Right lobe of liver (tissue), 4 donors: Measurements from ENCODE around the gene RPAP3.

Experiments used
- POLR2A ChIP-seq: fragments of 450-650 bp; IDR thresholded peaks from one replicate; pipeline ENCODE4 v1.6.1; 2017; ENCODE audit warnings: antibody characterized with exemption, mild to moderate bottlenecking
- TF ChIP-seq, protein P1 (sequence below), 4 donors: fragments of 200-600 bp in 3 of 4; fragments of 450-650 bp in 1 of 4; IDR thresholded peaks; one replicate each; pipeline versions ENCODE4 v1.5.1 to v1.8.0; 2016 to 2022; ENCODE audit warnings: antibody characterized with exemption in 4 of 4, mild to moderate bottlenecking in 2 of 4
- donor health status: DM: no; HTN: no; CAD: no.
- donor health status: DM: no; HTN: no; CAD: no.
- donor health status: DM: no; HTN: yes; CAD: no.

DNA sequence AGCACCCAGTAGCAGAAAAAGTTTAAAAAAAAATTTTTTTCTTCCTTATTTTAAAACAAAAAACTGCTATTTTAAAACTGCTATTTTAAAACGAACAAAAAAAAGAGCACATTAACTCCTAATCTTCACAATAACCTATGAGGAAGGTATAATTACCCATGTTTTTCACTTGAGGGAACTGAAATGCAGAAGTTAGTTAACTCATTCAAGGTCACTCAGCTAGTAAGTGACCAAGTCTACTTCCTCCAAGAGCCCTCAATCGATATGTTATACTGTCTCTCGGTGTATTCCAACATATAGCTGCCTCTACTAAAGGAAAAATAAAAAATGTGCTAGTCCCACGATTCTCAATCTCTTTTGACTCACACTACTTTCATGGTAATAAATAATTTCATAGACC lies 7.8 kb downstream of the RPAP3 start:
- TF ChIP-seq, protein P1, sequence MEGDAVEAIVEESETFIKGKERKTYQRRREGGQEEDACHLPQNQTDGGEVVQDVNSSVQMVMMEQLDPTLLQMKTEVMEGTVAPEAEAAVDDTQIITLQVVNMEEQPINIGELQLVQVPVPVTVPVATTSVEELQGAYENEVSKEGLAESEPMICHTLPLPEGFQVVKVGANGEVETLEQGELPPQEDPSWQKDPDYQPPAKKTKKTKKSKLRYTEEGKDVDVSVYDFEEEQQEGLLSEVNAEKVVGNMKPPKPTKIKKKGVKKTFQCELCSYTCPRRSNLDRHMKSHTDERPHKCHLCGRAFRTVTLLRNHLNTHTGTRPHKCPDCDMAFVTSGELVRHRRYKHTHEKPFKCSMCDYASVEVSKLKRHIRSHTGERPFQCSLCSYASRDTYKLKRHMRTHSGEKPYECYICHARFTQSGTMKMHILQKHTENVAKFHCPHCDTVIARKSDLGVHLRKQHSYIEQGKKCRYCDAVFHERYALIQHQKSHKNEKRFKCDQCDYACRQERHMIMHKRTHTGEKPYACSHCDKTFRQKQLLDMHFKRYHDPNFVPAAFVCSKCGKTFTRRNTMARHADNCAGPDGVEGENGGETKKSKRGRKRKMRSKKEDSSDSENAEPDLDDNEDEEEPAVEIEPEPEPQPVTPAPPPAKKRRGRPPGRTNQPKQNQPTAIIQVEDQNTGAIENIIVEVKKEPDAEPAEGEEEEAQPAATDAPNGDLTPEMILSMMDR (IDR thresholded peaks at IDR 0.05), result no peak
- TF ChIP-seq POLR2A, result no peak
